ENCODE results near the gene EEF1AKMT4. TPM values are rescaled to one million over a fixed set of nuclear protein-coding genes. Genes with fewer than 3 reads are reported as not detected.

The EEF1AKMT4 gene
- total RNA-seq, 1 experiment from 2014 or later: 7.8 TPM

DNA sequence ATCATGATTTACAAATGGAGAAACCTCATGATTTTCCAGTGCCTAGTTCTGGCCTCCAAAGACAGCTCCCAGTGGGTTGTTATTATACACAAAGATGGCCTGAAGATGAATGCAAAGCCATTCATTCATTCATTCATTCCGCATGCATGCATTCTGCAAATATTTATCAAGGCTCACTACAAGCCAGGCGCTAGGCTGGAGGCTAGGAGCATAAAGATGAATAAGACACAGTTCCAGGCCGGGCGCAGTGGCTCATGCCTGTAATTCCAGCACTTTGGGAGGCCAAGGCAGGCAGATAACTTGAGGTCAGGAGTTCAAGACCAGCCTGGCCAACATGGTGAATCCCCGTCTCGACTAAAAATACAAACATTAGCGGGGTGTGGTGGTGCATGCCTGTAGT, 47.1 kb downstream of the EEF1AKMT4 start:
- Histone ChIP-seq H3K27ac (ENCODE audit: low read depth, low read length, poor library complexity, severe bottlenecking) (no peak overlapping the region), H3K27me3 (replicated peaks; ENCODE audit: insufficient read depth, low read depth, low read length, poor library complexity) (no peaks in the 10 kb centered on the region), H3K4me3 (ENCODE audit: low read depth, low read length, poor library complexity, severe bottlenecking) (no peak overlapping the region), H3K9me3 (ENCODE audit: low read depth, low read length, poor library complexity, severe bottlenecking) (no peaks in the 10 kb centered on the region), H3K4me1 (ENCODE audit: insufficient read depth, low read length, poor library complexity, severe bottlenecking) (peaks cover 9% of the 10 kb centered on the region), H3K36me3 (ENCODE audit: insufficient read depth, low read length, poor library complexity, severe bottlenecking) (peaks cover 19% of the 10 kb centered on the region)
- DNase-seq (ENCODE audit: low spot score): no peak
- no TSS peak for BruUV-seq (replicated peaks)
- POLR2A ChIA-PET (ENCODE audit: low non-redundant PET): no interaction called here
- TF ChIP-seq, protein P1, sequence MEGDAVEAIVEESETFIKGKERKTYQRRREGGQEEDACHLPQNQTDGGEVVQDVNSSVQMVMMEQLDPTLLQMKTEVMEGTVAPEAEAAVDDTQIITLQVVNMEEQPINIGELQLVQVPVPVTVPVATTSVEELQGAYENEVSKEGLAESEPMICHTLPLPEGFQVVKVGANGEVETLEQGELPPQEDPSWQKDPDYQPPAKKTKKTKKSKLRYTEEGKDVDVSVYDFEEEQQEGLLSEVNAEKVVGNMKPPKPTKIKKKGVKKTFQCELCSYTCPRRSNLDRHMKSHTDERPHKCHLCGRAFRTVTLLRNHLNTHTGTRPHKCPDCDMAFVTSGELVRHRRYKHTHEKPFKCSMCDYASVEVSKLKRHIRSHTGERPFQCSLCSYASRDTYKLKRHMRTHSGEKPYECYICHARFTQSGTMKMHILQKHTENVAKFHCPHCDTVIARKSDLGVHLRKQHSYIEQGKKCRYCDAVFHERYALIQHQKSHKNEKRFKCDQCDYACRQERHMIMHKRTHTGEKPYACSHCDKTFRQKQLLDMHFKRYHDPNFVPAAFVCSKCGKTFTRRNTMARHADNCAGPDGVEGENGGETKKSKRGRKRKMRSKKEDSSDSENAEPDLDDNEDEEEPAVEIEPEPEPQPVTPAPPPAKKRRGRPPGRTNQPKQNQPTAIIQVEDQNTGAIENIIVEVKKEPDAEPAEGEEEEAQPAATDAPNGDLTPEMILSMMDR (conservative IDR thresholded peaks at IDR 0.05; ENCODE audit: low read depth, low read length): no peak
- TF ChIP-seq EZH2 (IDR thresholded peaks at IDR 0.05; ENCODE audit: borderline replicate concordance, low read depth, low read length, poor library complexity, severe bottlenecking): no peak
- intact Hi-C loops (cut with micrococcal nuclease; ENCODE audit: unreplicated experiment): loop anchor here (5.0 kb wide), 1 partner anchor 124 kb away; the partner anchor contains the start of gene AP2M1
- CTCF ChIA-PET: interaction anchor here (0.7 kb wide), 1 partner anchor 14 kb away, joined by 4 read pairs; no protein-coding TSS in a partner anchor

DNA sequence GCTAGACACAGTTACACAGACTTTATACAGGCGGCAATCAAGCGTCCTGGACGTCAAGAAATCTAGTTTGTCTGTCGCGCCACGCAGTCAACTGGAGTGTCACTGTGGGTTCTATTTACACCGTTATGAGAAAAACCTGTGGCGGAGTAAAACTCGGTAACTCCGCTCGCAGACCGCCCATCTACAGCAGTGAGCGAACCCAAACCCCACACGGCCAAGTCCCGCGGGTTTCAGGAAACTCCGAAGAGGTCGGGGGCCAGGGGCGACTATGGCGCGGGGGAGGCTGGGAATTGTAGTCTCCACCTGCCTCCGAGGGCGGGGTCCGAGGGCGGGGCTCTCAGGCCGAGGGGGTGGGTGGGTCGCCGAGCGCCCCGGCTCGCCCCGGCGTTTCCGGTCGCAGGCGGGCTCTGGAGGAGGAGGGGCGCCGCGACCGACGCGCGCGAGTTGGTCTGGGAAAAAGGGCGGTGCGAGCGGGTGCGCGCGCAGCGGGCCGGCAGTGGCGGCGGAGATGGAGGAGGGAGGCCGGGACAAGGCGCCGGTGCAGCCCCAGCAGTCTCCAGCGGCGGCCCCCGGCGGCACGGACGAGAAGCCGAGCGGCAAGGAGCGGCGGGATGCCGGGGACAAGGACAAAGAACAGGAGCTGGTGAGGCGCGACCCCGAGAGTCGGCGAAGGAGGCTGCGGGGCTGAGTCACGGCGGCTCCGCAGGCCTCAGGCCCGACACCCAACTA, 49.5 kb downstream of the EEF1AKMT4 start, which contains the start of gene PSMD2:
TSS of gene PSMD2 (plus strand) at position 483 of the 729 bp plus-strand sequence. CDS start at position 509, 26 bp downstream.
- ChIA-PET CTCF (no interaction called here), POLR2A (ENCODE audit: low non-redundant PET) (no interaction called here)
- Histone ChIP-seq H3K27me3 (replicated peaks; ENCODE audit: insufficient read depth, low read depth, low read length, poor library complexity) (no peaks in the 10 kb centered on the region), H3K27ac (ENCODE audit: low read depth, low read length, poor library complexity, severe bottlenecking) (peak within 1 kb of the TSS; percentile 80), H3K4me1 (ENCODE audit: insufficient read depth, low read length, poor library complexity, severe bottlenecking) (peaks cover 9% of the 10 kb centered on the region), H3K36me3 (ENCODE audit: insufficient read depth, low read length, poor library complexity, severe bottlenecking) (peaks cover 42% of the 10 kb centered on the region), H3K9me3 (ENCODE audit: low read depth, low read length, poor library complexity, severe bottlenecking) (no peaks in the 10 kb centered on the region), H3K4me3 (ENCODE audit: low read depth, low read length, poor library complexity, severe bottlenecking) (peak within 1 kb of the TSS; percentile 88)
- no peak for TF ChIP-seq EZH2 (IDR thresholded peaks at IDR 0.05; ENCODE audit: borderline replicate concordance, low read depth, low read length, poor library complexity, severe bottlenecking)
- TF ChIP-seq, protein P1 (conservative IDR thresholded peaks at IDR 0.05; ENCODE audit: low read depth, low read length): no peak
- BruUV-seq (replicated peaks): no TSS peak
- intact Hi-C loops (cut with micrococcal nuclease; ENCODE audit: unreplicated experiment): loop anchor here (5.0 kb wide), 1 partner anchor 127 kb away; the partner anchor contains the start of gene AP2M1
- DNase-seq (ENCODE audit: low spot score): peak; percentile 98

DNA sequence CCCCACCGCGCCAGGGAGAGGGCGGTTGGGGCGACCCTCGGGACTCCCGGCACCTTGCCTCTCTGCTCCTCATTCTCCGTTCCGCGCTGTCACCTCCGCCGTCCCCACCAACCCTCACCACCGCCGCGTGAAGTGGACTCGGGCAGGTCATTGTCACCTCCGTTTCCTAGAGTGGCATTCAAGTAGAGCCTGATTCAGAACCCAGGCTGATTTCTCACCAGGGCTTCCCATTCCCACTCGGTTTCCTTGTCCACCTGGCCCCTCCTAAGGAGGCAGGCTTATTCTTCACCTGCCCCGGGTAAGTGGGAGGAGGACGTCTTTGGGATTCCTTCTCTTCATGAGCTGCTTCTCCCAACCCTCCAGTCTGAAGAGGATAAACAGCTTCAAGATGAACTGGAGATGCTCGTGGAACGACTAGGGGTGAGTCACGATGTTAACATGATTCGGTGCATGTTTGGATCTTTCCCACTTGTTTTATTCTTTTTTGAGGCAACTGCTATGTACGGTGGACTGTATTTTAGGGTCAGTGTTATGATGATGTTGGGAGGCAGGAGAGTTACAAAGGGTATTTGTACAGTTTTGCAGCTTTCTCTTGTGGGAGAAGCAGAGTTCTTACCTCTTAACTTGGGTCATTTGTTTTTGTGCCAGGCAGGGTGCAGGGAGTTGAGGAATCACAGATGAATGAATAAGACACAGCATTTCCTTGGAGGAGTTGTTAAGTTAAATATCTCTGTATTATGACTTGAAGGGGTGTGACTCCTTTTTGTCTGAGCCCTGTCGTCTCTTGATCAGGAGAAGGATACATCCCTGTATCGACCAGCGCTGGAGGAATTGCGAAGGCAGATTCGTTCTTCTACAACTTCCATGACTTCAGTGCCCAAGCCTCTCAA, 50.3 kb downstream of the EEF1AKMT4 start:
- H3K36me3 ChIP-seq (ENCODE audit: insufficient read depth, low read length, poor library complexity, severe bottlenecking): peaks cover 50% of the 10 kb centered on the region
- BruUV-seq (replicated peaks): TSS peak; percentile 39
- intact Hi-C loops (cut with micrococcal nuclease; ENCODE audit: unreplicated experiment): loop anchor here (1.0 to 5.0 kb wide), 2 partner anchors 15 to 127 kb away; partner anchors contain the start of genes AP2M1 and EIF4G1
- ChIA-PET POLR2A (ENCODE audit: low non-redundant PET) (no interaction called here), CTCF (no interaction called here)
- H3K4me3 ChIP-seq (ENCODE audit: low read depth, low read length, poor library complexity, severe bottlenecking): peak overlapping the region; percentile 88
- H3K9me3 ChIP-seq (ENCODE audit: low read depth, low read length, poor library complexity, severe bottlenecking): no peaks in the 10 kb centered on the region
- no peak for DNase-seq (ENCODE audit: low spot score)
- H3K27ac ChIP-seq (ENCODE audit: low read depth, low read length, poor library complexity, severe bottlenecking): peak overlapping the region; percentile 80
- TF ChIP-seq EZH2 (IDR thresholded peaks at IDR 0.05; ENCODE audit: borderline replicate concordance, low read depth, low read length, poor library complexity, severe bottlenecking): no peak
- TF ChIP-seq, protein P1 (conservative IDR thresholded peaks at IDR 0.05; ENCODE audit: low read depth, low read length): no peak
- H3K27me3 ChIP-seq (replicated peaks; ENCODE audit: insufficient read depth, low read depth, low read length, poor library complexity): no peaks in the 10 kb centered on the region
- H3K4me1 ChIP-seq (ENCODE audit: insufficient read depth, low read length, poor library complexity, severe bottlenecking): peaks cover 9% of the 10 kb centered on the region
